HEK293T (cell line): ENCODE results near the gene PARM1.

ENCODE experiments used
- BHLHE40 ChIP-seq: fragments of 450-650 bp; IDR thresholded peaks from 2 replicates; pipeline ENCODE4 v1.6.1; 2016; ENCODE audit warnings: mild to moderate bottlenecking, moderate library complexity, borderline replicate concordance
- NFRKB ChIP-seq: fragments of 450-650 bp; IDR thresholded peaks from 2 replicates; pipeline ENCODE4 v1.6.1; 2016; ENCODE audit warnings: mild to moderate bottlenecking, moderate library complexity

- TF ChIP-seq NFRKB (no peak), BHLHE40 (no peak)
Measured at GRCh38 chr4:74968456-74969164, 35.7 kb downstream of the PARM1 start.
